OCI-LY3 (cell line): ENCODE results near the gene RNU1-2.
"Not testable (repeated sequence)": the region's sequence is repeated elsewhere in the genome, so short reads cannot be mapped to it uniquely, and the experiment has no call there.

Source experiments
- H2AFZ ChIP-seq: fragments of 200-600, 300-600 bp; shearing (Covaris generic); 2 replicates; pipeline ENCODE4 v1.6.0; 2014; ENCODE audit warnings: antibody characterized with exemption, low read depth, low read length
- H3K27ac ChIP-seq: fragments of 200-600, 300-600 bp; sonication (generic); 2 replicates; pipeline ENCODE4 v1.5.1; 2014; ENCODE audit warnings: mild to moderate bottlenecking, low read length, moderate library complexity, mixed read lengths
- H3K27me3 ChIP-seq: fragments of 200-600, 300-600 bp; sonication (generic); 2 replicates; pipeline ENCODE4 v1.6.1; 2014; ENCODE audit warnings: low read depth, low read length, mixed read lengths
- H3K36me3 ChIP-seq: fragments of 200-600, 300-600 bp; sonication (generic); replicated peaks from 2 replicates; pipeline ENCODE3; 2014; ENCODE audit warnings: low read depth, low read length, mixed read lengths
- H3K4me1 ChIP-seq: fragments of 300-600, 200-600 bp; sonication (generic); 2 replicates; pipeline ENCODE4 v1.6.1; 2014; ENCODE audit warnings: low read length, mixed read lengths
- H3K4me2 ChIP-seq: fragments of 200-600, 300-600 bp; sonication (generic); 2 replicates; pipeline ENCODE4 v1.6.1; 2014; ENCODE audit warnings: low read length, mixed read lengths
- H3K4me3 ChIP-seq: fragments of 300-600, 200-600 bp; sonication (generic); 2 replicates; pipeline ENCODE4 v1.5.1; 2014; ENCODE audit warnings: antibody characterized with exemption, mild to moderate bottlenecking, low read length, moderate library complexity
- H3K79me2 ChIP-seq: fragments of 300-600, 200-600 bp; shearing (Covaris generic); 2 replicates; pipeline ENCODE4 v1.6.1; 2014; ENCODE audit warnings: mild to moderate bottlenecking, low read length, mixed read lengths
- H3K9ac ChIP-seq: fragments of 300-600, 200-600 bp; shearing (Covaris generic); 2 replicates; pipeline ENCODE4 v1.6.0; 2014; ENCODE audit warnings: mild to moderate bottlenecking, low read length, moderate library complexity
- H3K9me3 ChIP-seq: fragments of 200-600, 300-600 bp; shearing (Covaris generic); 2 replicates; pipeline ENCODE4 v1.6.1; 2014; ENCODE audit warnings: low read length, mixed read lengths; ENCODE audit not compliant: insufficient read depth
- H4K20me1 ChIP-seq: fragments of 200-600, 300-600 bp; sonication (generic); 2 replicates; pipeline ENCODE4 v1.6.1; 2016; ENCODE audit warnings: low read length, mixed read lengths; ENCODE audit not compliant: insufficient read depth
- CTCF ChIP-seq: fragments of 200-600, 300-600 bp; sonication (generic); IDR thresholded peaks from 2 replicates; pipeline ENCODE4 v1.5.1; 2014; ENCODE audit warnings: antibody characterized with exemption, low read length, low read depth
- EZH2phosphoT487 ChIP-seq: fragments of 200-600 bp; shearing (Covaris generic); IDR thresholded peaks from 2 replicates; pipeline ENCODE4 v1.6.1; 2018; ENCODE audit warnings: antibody characterized with exemption, mixed run types, low read depth

The RNU1-2 gene

GRCh38 chr1:16882986-16883385 lies 12.8 kb upstream of the RNU1-2 start:
- Histone ChIP-seq H3K9ac (no peak overlapping the region), H2AFZ (no peak overlapping the region), H3K9me3 (no peaks in the 10 kb centered on the region), H3K27ac (no peak overlapping the region), H3K36me3 (no peaks in the 10 kb centered on the region), H3K4me1 (no peaks in the 10 kb centered on the region), H4K20me1 (no peaks in the 10 kb centered on the region), H3K79me2 (no peaks in the 10 kb centered on the region), H3K4me3 (no peak overlapping the region), H3K27me3 (peaks cover 7% of the 10 kb centered on the region), H3K4me2 (no peak overlapping the region)
- TF ChIP-seq CTCF = no peak
- TF ChIP-seq EZH2phosphoT487 = no peak

GRCh38 chr1:16884487-16884886 lies 11.3 kb upstream of the RNU1-2 start:
- H3K4me2 ChIP-seq, H3K27ac ChIP-seq, H3K9ac ChIP-seq, H3K36me3 ChIP-seq, H3K4me3 ChIP-seq, H3K27me3 ChIP-seq, H2AFZ ChIP-seq, H3K9me3 ChIP-seq, H3K79me2 ChIP-seq, H3K4me1 ChIP-seq, H4K20me1 ChIP-seq: not testable (repeated sequence)

GRCh38 chr1:16886860-16887605 lies 8.7 kb upstream of the RNU1-2 start:
- Histone ChIP-seq H3K36me3 (no peaks in the 10 kb centered on the region), H3K4me2 (no peak overlapping the region), H3K27me3 (peaks cover 14% of the 10 kb centered on the region), H3K27ac (no peak overlapping the region), H3K9me3 (no peaks in the 10 kb centered on the region), H4K20me1 (no peaks in the 10 kb centered on the region), H3K4me3 (no peak overlapping the region), H3K79me2 (no peaks in the 10 kb centered on the region), H2AFZ (no peak overlapping the region), H3K9ac (no peak overlapping the region), H3K4me1 (no peaks in the 10 kb centered on the region)
- TF ChIP-seq CTCF (no peak), EZH2phosphoT487 (no peak)

- no peaks in the 10 kb centered on the region for H4K20me1 ChIP-seq
- TF ChIP-seq EZH2phosphoT487 (no peak), CTCF (peak; percentile 28; the same call in 1 of the 2 replicates)
- peak overlapping the region; percentile 96 for H3K4me2 ChIP-seq
- no peak overlapping the region for H3K27ac ChIP-seq
- no peaks in the 10 kb centered on the region for H3K4me1 ChIP-seq
- H3K4me3 ChIP-seq = peak overlapping the region; percentile 90
- H3K9ac ChIP-seq = peak overlapping the region; percentile 72
- H3K9me3 ChIP-seq = no peaks in the 10 kb centered on the region
- H3K36me3 ChIP-seq = no peaks in the 10 kb centered on the region
- H3K79me2 ChIP-seq = no peaks in the 10 kb centered on the region
- H3K27me3 ChIP-seq = peaks cover 9% of the 10 kb centered on the region; the same call in 1 of the 2 replicates
- H2AFZ ChIP-seq = peak overlapping the region; percentile 85
Observed at GRCh38 chr1:16888860-16889816, 6.6 kb upstream of the RNU1-2 start.

GRCh38 chr1:16890539-16891021 lies 5.2 kb upstream of the RNU1-2 start:
- H3K79me2 ChIP-seq, H4K20me1 ChIP-seq, H3K4me1 ChIP-seq, H3K4me2 ChIP-seq, H3K9ac ChIP-seq, H3K27ac ChIP-seq, H3K9me3 ChIP-seq, H3K36me3 ChIP-seq, H3K4me3 ChIP-seq, H3K27me3 ChIP-seq, H2AFZ ChIP-seq: not testable (repeated sequence)

- not testable (repeated sequence) for H3K4me1 ChIP-seq, H3K27me3 ChIP-seq, H2AFZ ChIP-seq, H3K27ac ChIP-seq, H3K9me3 ChIP-seq, H3K4me2 ChIP-seq, H4K20me1 ChIP-seq, H3K4me3 ChIP-seq, H3K9ac ChIP-seq, H3K36me3 ChIP-seq, H3K79me2 ChIP-seq
Observed at GRCh38 chr1:16891057-16891456, 4.7 kb upstream of the RNU1-2 start.
